ENCODE results near the gene COL25A1. TPM values are rescaled to one million over a fixed set of nuclear protein-coding genes. Genes with fewer than 3 reads are reported as not detected.

Gene COL25A1
- total and polyA plus RNA-seq, 4 donors = 0.61 to 4.4 (median 2.1) TPM

DNA sequence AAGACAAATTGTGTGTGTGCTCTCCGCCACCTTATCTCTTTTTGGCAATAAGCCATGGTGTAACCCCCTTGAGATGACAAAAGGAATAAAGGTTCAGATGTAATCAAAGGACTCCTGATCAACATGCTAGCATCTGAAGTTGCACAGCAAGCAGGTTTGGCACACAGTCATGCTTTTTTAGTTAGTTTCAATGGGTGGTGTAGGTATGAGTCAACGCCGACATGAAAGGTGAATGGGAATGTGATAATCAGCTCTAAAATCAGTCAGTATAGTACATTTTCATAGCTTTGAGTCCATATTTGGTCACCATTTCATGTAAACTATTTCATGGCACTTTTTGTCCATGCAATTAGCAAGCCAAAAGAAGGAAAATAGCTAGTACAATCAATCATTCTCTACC, 489.2 kb downstream of the COL25A1 start:
- no peaks in the 10 kb centered on the region for H3K36me3 ChIP-seq (ENCODE audit: control insufficient read depth in 4 of 4, insufficient read depth in 3 of 4, low read depth in 1 of 4, low read length in 3 of 4)
- H3K9ac ChIP-seq (ENCODE audit: low read depth in 1 of 2, low read length in 2 of 2) = no peak overlapping the region
- no peak overlapping the region for H3K27ac ChIP-seq (ENCODE audit: low read depth in 1 of 2, low read length in 2 of 2)
- H3K4me3 ChIP-seq (ENCODE audit: low read depth in 1 of 3, low read length in 3 of 3) = no peak overlapping the region
- H3K27me3 ChIP-seq (ENCODE audit: control insufficient read depth in 4 of 4, insufficient read depth in 4 of 4, low read length in 3 of 4) = no peaks in the 10 kb centered on the region
- WGBS = 93% methylated on average over 3 of the region's 3 CpGs
- no peak for DNase-seq (ENCODE audit: low spot score)
- H3K4me1 ChIP-seq (ENCODE audit: control insufficient read depth in 4 of 4, insufficient read depth in 4 of 4, low read length in 3 of 4) = no peaks in the 10 kb centered on the region
- H3K9me3 ChIP-seq (ENCODE audit: control insufficient read depth in 4 of 4, low read length in 3 of 4) = no peaks in the 10 kb centered on the region
- no peak for TF ChIP-seq RXRA (IDR thresholded peaks at IDR 0.05)

- H3K9me3 ChIP-seq (ENCODE audit: control insufficient read depth in 4 of 4, low read length in 3 of 4) = no peaks in the 10 kb centered on the region
- DNase-seq (ENCODE audit: low spot score) = no peak
- no peaks in the 10 kb centered on the region for H3K27me3 ChIP-seq (ENCODE audit: control insufficient read depth in 4 of 4, insufficient read depth in 4 of 4, low read length in 3 of 4)
- no peak overlapping the region for H3K4me3 ChIP-seq (ENCODE audit: low read depth in 1 of 3, low read length in 3 of 3)
- TF ChIP-seq HNF4A (conservative IDR thresholded peaks at IDR 0.05) (no peak), YY1 (IDR thresholded peaks at IDR 0.05) (no peak), ATF3 (IDR thresholded peaks at IDR 0.05) (no peak)
- TF ChIP-seq, protein P1, sequence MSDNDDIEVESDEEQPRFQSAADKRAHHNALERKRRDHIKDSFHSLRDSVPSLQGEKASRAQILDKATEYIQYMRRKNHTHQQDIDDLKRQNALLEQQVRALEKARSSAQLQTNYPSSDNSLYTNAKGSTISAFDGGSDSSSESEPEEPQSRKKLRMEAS (IDR thresholded peaks at IDR 0.05) = no peak
- TF ChIP-seq, protein P2, sequence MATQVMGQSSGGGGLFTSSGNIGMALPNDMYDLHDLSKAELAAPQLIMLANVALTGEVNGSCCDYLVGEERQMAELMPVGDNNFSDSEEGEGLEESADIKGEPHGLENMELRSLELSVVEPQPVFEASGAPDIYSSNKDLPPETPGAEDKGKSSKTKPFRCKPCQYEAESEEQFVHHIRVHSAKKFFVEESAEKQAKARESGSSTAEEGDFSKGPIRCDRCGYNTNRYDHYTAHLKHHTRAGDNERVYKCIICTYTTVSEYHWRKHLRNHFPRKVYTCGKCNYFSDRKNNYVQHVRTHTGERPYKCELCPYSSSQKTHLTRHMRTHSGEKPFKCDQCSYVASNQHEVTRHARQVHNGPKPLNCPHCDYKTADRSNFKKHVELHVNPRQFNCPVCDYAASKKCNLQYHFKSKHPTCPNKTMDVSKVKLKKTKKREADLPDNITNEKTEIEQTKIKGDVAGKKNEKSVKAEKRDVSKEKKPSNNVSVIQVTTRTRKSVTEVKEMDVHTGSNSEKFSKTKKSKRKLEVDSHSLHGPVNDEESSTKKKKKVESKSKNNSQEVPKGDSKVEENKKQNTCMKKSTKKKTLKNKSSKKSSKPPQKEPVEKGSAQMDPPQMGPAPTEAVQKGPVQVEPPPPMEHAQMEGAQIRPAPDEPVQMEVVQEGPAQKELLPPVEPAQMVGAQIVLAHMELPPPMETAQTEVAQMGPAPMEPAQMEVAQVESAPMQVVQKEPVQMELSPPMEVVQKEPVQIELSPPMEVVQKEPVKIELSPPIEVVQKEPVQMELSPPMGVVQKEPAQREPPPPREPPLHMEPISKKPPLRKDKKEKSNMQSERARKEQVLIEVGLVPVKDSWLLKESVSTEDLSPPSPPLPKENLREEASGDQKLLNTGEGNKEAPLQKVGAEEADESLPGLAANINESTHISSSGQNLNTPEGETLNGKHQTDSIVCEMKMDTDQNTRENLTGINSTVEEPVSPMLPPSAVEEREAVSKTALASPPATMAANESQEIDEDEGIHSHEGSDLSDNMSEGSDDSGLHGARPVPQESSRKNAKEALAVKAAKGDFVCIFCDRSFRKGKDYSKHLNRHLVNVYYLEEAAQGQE (IDR thresholded peaks at IDR 0.05) = no peak
- no peaks in the 10 kb centered on the region for H3K36me3 ChIP-seq (ENCODE audit: control insufficient read depth in 4 of 4, insufficient read depth in 3 of 4, low read depth in 1 of 4, low read length in 3 of 4)
- no peak overlapping the region for H3K9ac ChIP-seq (ENCODE audit: low read depth in 1 of 2, low read length in 2 of 2)
- no peaks in the 10 kb centered on the region for H3K4me1 ChIP-seq (ENCODE audit: control insufficient read depth in 4 of 4, insufficient read depth in 4 of 4, low read length in 3 of 4)
- no peak overlapping the region for H3K27ac ChIP-seq (ENCODE audit: low read depth in 1 of 2, low read length in 2 of 2)
- WGBS = 93% methylated on average over 1 of the region's 1 CpG
Observed at GRCh38 chr4:108811486-108811885, 491.0 kb downstream of the COL25A1 start.

- 94% methylated on average over 1 of the region's 1 CpG for WGBS
- no peak for TF ChIP-seq ZBTB33 (IDR thresholded peaks at IDR 0.05)
- TF ChIP-seq GABPA (IDR thresholded peaks at IDR 0.05 in 1 of 2, conservative IDR thresholded peaks at IDR 0.05 in 1 of 2) = no peak
- TF ChIP-seq, protein P1 (IDR thresholded peaks at IDR 0.05) = no peak
- no peak for TF ChIP-seq TAF1 (conservative IDR thresholded peaks at IDR 0.05)
- Histone ChIP-seq H3K4me3 (ENCODE audit: low read depth in 1 of 3, low read length in 3 of 3) (no peak overlapping the region), H3K36me3 (ENCODE audit: control insufficient read depth in 4 of 4, insufficient read depth in 3 of 4, low read depth in 1 of 4, low read length in 3 of 4) (no peaks in the 10 kb centered on the region), H3K27ac (ENCODE audit: low read depth in 1 of 2, low read length in 2 of 2) (no peak overlapping the region), H3K9me3 (ENCODE audit: control insufficient read depth in 4 of 4, low read length in 3 of 4) (no peaks in the 10 kb centered on the region), H3K9ac (ENCODE audit: low read depth in 1 of 2, low read length in 2 of 2) (no peak overlapping the region), H3K27me3 (ENCODE audit: control insufficient read depth in 4 of 4, insufficient read depth in 4 of 4, low read length in 3 of 4) (no peaks in the 10 kb centered on the region), H3K4me1 (ENCODE audit: control insufficient read depth in 4 of 4, insufficient read depth in 4 of 4, low read length in 3 of 4) (peaks cover 0 to 2% (median 0%) of the 10 kb centered on the region in 4 donors)
- DNase-seq (ENCODE audit: low spot score) = no peak
Observed at GRCh38 chr4:108810087-108810486, 492.4 kb downstream of the COL25A1 start.
